GM20000 (cell line): ENCODE measurements around the gene RRAS2.
"Not testable (repeated sequence)": the region's sequence is repeated elsewhere in the genome, so short reads cannot be mapped to it uniquely, and the experiment has no call there.

Source experiments
- DNase-seq: peaks from one replicate; pipeline ENCODE4 v3.0.0; 2012; ENCODE audit warnings: low spot score
- CTCF ChIP-seq: IDR thresholded peaks from 2 replicates; pipeline ENCODE4 v1.5.1; 2012; ENCODE audit warnings: mild to moderate bottlenecking, control low read depth; ENCODE audit errors: extremely low read depth, missing control alignments

RRAS2 gene

GRCh38 chr11:14346303-14346955 is 12.6 kb downstream of the RRAS2 start:
- no peak for TF ChIP-seq CTCF

GRCh38 chr11:14345668-14346067 is 13.3 kb downstream of the RRAS2 start:
- TF ChIP-seq CTCF: no peak
- DNase-seq: no peak

More at GRCh38 chr11:14346303-14346955, 12.6 kb downstream of the RRAS2 start:
- DNase-seq: no peak

DNA sequence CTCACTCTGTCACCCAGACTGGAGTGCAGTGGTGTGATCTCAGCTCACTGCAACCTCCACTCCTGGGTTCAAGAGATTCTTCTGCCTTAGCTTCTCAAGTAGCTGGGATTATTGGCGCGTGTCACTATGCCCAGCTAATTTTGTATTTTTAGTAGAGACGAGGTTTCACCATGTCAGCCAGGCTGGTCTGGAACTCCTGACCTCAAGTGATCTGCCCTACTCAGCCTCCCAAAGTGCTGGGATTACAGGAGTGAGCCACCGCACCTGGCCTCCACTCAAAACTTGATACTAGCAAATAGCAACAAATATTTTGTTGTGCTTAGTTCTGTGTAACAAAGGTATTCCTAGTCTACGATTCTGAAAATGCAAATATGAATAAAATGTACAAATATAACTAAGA is 14.0 kb downstream of the RRAS2 start:
- not testable (repeated sequence) for DNase-seq

DNA sequence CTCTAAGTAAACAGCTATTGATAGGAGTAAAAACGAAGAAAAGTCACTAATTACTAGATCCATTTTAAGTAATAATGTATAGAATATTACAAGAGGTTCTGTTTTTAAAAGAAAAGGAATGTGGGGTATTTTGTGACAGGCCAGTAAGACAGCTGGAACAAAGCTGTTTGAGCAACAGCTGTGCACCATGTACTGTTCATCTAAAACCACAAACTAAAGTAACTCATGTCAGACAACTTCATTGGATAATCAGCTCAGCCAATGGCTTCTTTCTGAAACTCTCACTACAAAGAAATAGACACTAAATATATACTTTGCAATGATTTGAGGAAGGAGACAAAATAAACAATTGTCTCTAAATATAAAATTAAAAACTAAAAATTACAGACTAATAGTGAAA is 16.1 kb downstream of the RRAS2 start:
- TF ChIP-seq CTCF: no peak
- DNase-seq: no peak

GRCh38 chr11:14341968-14342367 is 17.0 kb downstream of the RRAS2 start:
- TF ChIP-seq CTCF: no peak
- DNase-seq: no peak

DNA sequence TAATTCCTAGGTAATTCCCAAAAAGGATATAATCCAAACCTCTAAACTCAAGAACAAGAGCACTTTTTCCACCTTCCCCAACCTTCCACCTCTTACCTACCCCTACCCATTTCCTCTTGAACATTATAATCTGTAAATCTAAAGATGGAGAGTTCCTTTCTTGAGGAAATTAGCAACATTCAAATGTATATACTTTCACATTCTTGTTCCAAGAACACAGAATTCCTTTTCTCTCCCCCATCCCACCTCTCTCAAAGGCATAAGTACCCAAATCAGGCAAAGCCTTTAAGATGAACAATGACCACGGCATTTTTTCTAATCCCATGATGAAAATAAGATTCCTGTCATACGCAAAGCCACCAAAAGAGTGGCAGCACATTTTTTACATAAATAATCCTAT is 18.3 kb downstream of the RRAS2 start:
- no peak for TF ChIP-seq CTCF
- DNase-seq: no peak

DNA sequence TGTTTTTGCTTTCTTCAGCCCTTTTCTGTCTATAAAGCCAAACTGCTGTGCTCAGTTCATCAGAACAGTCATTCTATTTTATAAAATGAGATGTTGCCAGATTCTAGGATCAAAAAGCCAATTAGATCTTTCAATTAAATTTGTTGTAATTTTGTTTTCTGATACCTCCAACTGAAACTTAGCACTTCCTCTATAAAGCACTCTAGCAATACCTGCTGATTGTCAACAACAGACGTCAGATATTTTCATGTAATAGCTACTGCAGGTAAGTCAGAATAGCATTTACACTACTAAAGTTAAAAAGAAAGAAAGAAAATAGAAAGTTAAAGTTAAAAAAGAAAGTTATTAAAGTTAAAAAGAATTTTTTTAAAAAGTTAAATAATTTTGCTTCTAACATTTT is 19.6 kb downstream of the RRAS2 start:
- DNase-seq: no peak

More for the DNA sequence above, 19.6 kb downstream of the RRAS2 start:
- TF ChIP-seq CTCF: no peak
